Pancreas (tissue), 10 donors: ENCODE measurements around the gene NHSL1. TPM values are rescaled to one million over a fixed set of nuclear protein-coding genes. Genes with fewer than 3 reads are reported as not detected.
A peak's percentile ranks its signal among the peaks of the same experiment; 100 is the strongest.

Experiments
- ATAC-seq, 4 donors: fragments of 200-7000 bp; cut with Tn5 transposase; one replicate each; pipeline versions ENCODE4 v1.8.0 to v1.9.1; 2020; ENCODE audit warnings: mild to moderate bottlenecking in 4 of 4, moderate library complexity in 4 of 4
- DNase-seq, 6 donors: peaks; one replicate each; pipeline ENCODE4 v3.0.0-alpha.2; 2020
- FAIRE-seq: peaks from 2 replicates; lab custom pipeline; 2012; peaks lifted over from hg19 to GRCh38; lab: Jason Lieb, UNC
- H3K27ac ChIP-seq, 4 donors: fragments of 200-600 bp; sonication (generic); 1 replicate in 3 of 4; 2 replicates in 1 of 4; pipeline versions ENCODE4 v1.5.0 to v1.8.0; 2020
- H3K27me3 ChIP-seq, 4 donors: fragments of 200-600 bp; one replicate each; pipeline ENCODE4 v1.8.0; 2021
- H3K36me3 ChIP-seq, 3 donors: fragments of 200-600 bp; sonication (generic) in 1 of 3; one replicate each; pipeline versions ENCODE4 v1.5.0 to v1.8.0; 2020 to 2021
- H3K4me1 ChIP-seq, 3 donors: fragments of 200-600 bp; one replicate each; pipeline ENCODE4 v1.8.0; 2021
- H3K4me3 ChIP-seq, 4 donors: fragments of 200-600 bp; sonication (generic) in 2 of 4; one replicate each; pipeline versions ENCODE4 v1.5.0 to v1.8.0; 2020 to 2021
- H3K9me3 ChIP-seq, 4 donors: fragments of 200-600 bp; one replicate each; pipeline ENCODE4 v1.8.0; 2021
- WGBS, 2 donors: extraction: QIAGEN DNeasy Blood & Tissue Kit; methylation state at CpG; one replicate each; pipeline ENCODE4 v1.1.7; 2013; 5-methylcytosine and 5-hydroxymethylcytosine counted together
- intact Hi-C, 3 donors: fragments of 100-400 bp; cut with DNase I; formaldehyde crosslinking; loops; one replicate each; pipeline versions ENCODE4 v1.11.1 to v1.14.2; 2022
- polyA plus RNA-seq, 2 donors: library from polyadenylated mRNA; stranded (reverse); fragments of 200-250 nt; gene quantifications; one replicate each; pipeline ENCODE4 v1.2.3, GENCODE V29; 2013
- total RNA-seq, 6 donors: library from RNA; stranded (reverse); fragmentation: NEBNext Ultra II Directional in 4 of 6; extraction: Animal tissue kit (Norgen Biotek cat#: 25700) in 4 of 6; gene quantifications; one replicate each; pipeline versions ENCODE4 v1.2.1 to v1.2.4, GENCODE V29; 2021 to 2023
- TF ChIP-seq, protein P1 (sequence below), 4 donors: fragments of 200-600 bp; sonication (generic) in 3 of 4; IDR thresholded peaks; one replicate each; pipeline versions ENCODE4 v1.5.0 to v1.8.0; 2021; ENCODE audit warnings: antibody characterized with exemption in 4 of 4
- donor health status: healthy with polysubstance abuse.
- donor health status: DM: no; HTN: no; CAD: no; lungs with moderate emphysema.
- donor health status: DM: no; HTN: no; CAD: no.
- donor health status: control.
- donor health status: control.
- donor health status: Bipolar disorder and iron deficiency.
- donor health status: DM: yes; HTN: yes; CAD: no.
- donor health status: DM: no; HTN: no; CAD: no.
- donor health status: DM: no; HTN: no; CAD: no.
- donor health status: DM: yes; HTN: yes; CAD: no.

Gene NHSL1
- total and polyA plus RNA-seq, 8 donors, result 3.5 to 16.3 (median 8.9) TPM

- no peak for FAIRE-seq
- ATAC-seq, result no peak
- intact Hi-C loops, result no loop called here
- Histone ChIP-seq H3K9me3 (no peaks in the 10 kb centered on the region), H3K4me3 (no peak overlapping the region), H3K4me1 (no peaks in the 10 kb centered on the region), H3K27me3 (no peaks in the 10 kb centered on the region), H3K27ac (no peak overlapping the region), H3K36me3 (peaks cover 0 to 17% (median 0%) of the 10 kb centered on the region in 3 donors)
- DNase-seq, result peak in 1 of 6 donors; percentile 61
- 92 to 97% methylated on average over 20 of the region's 20 CpGs for WGBS, 2 donors
- TF ChIP-seq, protein P1, sequence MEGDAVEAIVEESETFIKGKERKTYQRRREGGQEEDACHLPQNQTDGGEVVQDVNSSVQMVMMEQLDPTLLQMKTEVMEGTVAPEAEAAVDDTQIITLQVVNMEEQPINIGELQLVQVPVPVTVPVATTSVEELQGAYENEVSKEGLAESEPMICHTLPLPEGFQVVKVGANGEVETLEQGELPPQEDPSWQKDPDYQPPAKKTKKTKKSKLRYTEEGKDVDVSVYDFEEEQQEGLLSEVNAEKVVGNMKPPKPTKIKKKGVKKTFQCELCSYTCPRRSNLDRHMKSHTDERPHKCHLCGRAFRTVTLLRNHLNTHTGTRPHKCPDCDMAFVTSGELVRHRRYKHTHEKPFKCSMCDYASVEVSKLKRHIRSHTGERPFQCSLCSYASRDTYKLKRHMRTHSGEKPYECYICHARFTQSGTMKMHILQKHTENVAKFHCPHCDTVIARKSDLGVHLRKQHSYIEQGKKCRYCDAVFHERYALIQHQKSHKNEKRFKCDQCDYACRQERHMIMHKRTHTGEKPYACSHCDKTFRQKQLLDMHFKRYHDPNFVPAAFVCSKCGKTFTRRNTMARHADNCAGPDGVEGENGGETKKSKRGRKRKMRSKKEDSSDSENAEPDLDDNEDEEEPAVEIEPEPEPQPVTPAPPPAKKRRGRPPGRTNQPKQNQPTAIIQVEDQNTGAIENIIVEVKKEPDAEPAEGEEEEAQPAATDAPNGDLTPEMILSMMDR (IDR thresholded peaks at IDR 0.05), result no peak
These were observed 35.2 kb downstream of the NHSL1 start for GRCh38 chr6:138464085-138464484.

GRCh38 chr6:138461647-138462046 is 37.6 kb downstream of the NHSL1 start:
- FAIRE-seq (no peak), ATAC-seq (no peak)

GRCh38 chr6:138456401-138456790 is 42.9 kb downstream of the NHSL1 start:
- intact Hi-C loops, result no loop called here
- TF ChIP-seq, protein P1 (IDR thresholded peaks at IDR 0.05), result no peak
- ATAC-seq (peak in 3 of 4 donors; percentile 26 to 43 (median 33)), DNase-seq (no peak), FAIRE-seq (no peak)
- Histone ChIP-seq H3K36me3 (no peaks in the 10 kb centered on the region), H3K9me3 (no peaks in the 10 kb centered on the region), H3K4me1 (peaks cover 0 to 11% (median 8%) of the 10 kb centered on the region in 3 donors), H3K4me3 (no peak overlapping the region), H3K27me3 (no peaks in the 10 kb centered on the region), H3K27ac (peak overlapping the region in 2 of 4 donors; percentile 69 to 70)
- 9 to 10% methylated on average over 6 of the region's 6 CpGs for WGBS, 2 donors

More at GRCh38 chr6:138461647-138462046, 37.6 kb downstream of the NHSL1 start:
- Histone ChIP-seq H3K4me3 (no peak overlapping the region), H3K4me1 (peaks cover 0 to 2% (median under 1%) of the 10 kb centered on the region in 3 donors), H3K9me3 (no peaks in the 10 kb centered on the region), H3K36me3 (peaks cover 0 to 5% (median 0%) of the 10 kb centered on the region in 3 donors), H3K27me3 (no peaks in the 10 kb centered on the region), H3K27ac (no peak overlapping the region)
- TF ChIP-seq, protein P1 (IDR thresholded peaks at IDR 0.05), result no peak
- intact Hi-C loops, result no loop called here
- no peak for DNase-seq
- WGBS, 2 donors, result 93 to 100% methylated on average over 1 of the region's 1 CpG

- H3K9me3 ChIP-seq, result no peaks in the 10 kb centered on the region
- 27 to 30% methylated on average over 7 of the region's 7 CpGs for WGBS, 2 donors
- H3K36me3 ChIP-seq, result no peaks in the 10 kb centered on the region
- TF ChIP-seq, protein P1 (IDR thresholded peaks at IDR 0.05), result no peak
- no peak overlapping the region for H3K4me3 ChIP-seq
- intact Hi-C loops, result no loop called here
- peak overlapping the region in 2 of 4 donors; percentile 69 to 70 for H3K27ac ChIP-seq
- DNase-seq, result peak in 1 of 6 donors; percentile 23
- no peaks in the 10 kb centered on the region for H3K27me3 ChIP-seq
- peaks cover 0 to 11% (median 8%) of the 10 kb centered on the region in 3 donors for H3K4me1 ChIP-seq
- no peak for FAIRE-seq
- peak; percentile 76 to 86 (median 86) for ATAC-seq
These were observed 43.4 kb downstream of the NHSL1 start for GRCh38 chr6:138455746-138456400.
